HG03025 (cell line): Measurements from ENCODE around the gene PPIF.
A peak's percentile ranks its signal among the peaks of the same experiment; 100 is the strongest.

Source experiments
- ATAC-seq: cut with Tn5 transposase; IDR thresholded peaks from one replicate; pipeline ENCODE4 v1.9.1; 2021; ENCODE audit warnings: mild to moderate bottlenecking, moderate library complexity; ENCODE audit not compliant: unreplicated experiment, low FRiP score

PPIF gene

GRCh38 chr10:79347226-79347893, at the start of gene PPIF:
TSS of gene PPIF (plus strand) at chr10:79347469. CDS start at chr10:79347549, 80 bp downstream.
- ATAC-seq: peak; percentile 80

GRCh38 chr10:79298403-79299244, 48.6 kb upstream of the PPIF start:
- no peak for ATAC-seq

- ATAC-seq: no peak
These were observed 47.6 kb upstream of the PPIF start for GRCh38 chr10:79299397-79300241.

- ATAC-seq: no peak
These were observed 46.6 kb upstream of the PPIF start for GRCh38 chr10:79300711-79301110.

- ATAC-seq: no peak
These were observed 45.3 kb upstream of the PPIF start for GRCh38 chr10:79301754-79302530.

- no peak for ATAC-seq
These were observed 43.4 kb upstream of the PPIF start for GRCh38 chr10:79303631-79304478.

GRCh38 chr10:79304479-79305087, 42.7 kb upstream of the PPIF start:
- no peak for ATAC-seq

- no peak for ATAC-seq
These were observed 41.8 kb upstream of the PPIF start for GRCh38 chr10:79305515-79305914.

GRCh38 chr10:79305988-79306387, 41.3 kb upstream of the PPIF start:
- ATAC-seq: no peak

- ATAC-seq: no peak
These were observed 40.5 kb upstream of the PPIF start for GRCh38 chr10:79306644-79307220.

GRCh38 chr10:79308016-79308415, 39.3 kb upstream of the PPIF start:
- ATAC-seq: no peak

- ATAC-seq: no peak
These were observed 38.2 kb upstream of the PPIF start for GRCh38 chr10:79308969-79309665.

GRCh38 chr10:79310200-79310865, 36.9 kb upstream of the PPIF start:
- no peak for ATAC-seq

- ATAC-seq: no peak
These were observed 36.2 kb upstream of the PPIF start for GRCh38 chr10:79310911-79311573.

- ATAC-seq: no peak
These were observed 35.5 kb upstream of the PPIF start for GRCh38 chr10:79311581-79312407.

- ATAC-seq: no peak
These were observed 34.6 kb upstream of the PPIF start for GRCh38 chr10:79312601-79313187.
